HG02943 (cell line): Measurements from ENCODE around the gene STRIT1.
"Not testable (repeated sequence)": the region's sequence is repeated elsewhere in the genome, so short reads cannot be mapped to it uniquely, and the experiment has no call there.

Experiments used
- ATAC-seq: cut with Tn5 transposase; IDR thresholded peaks from one replicate; pipeline ENCODE4 v1.9.1; 2021; ENCODE audit warnings: mild to moderate bottlenecking, low read depth, moderate library complexity; ENCODE audit not compliant: unreplicated experiment

STRIT1 gene

GRCh38 chr3:155313916-155314315 is 20.4 kb upstream of the STRIT1 start:
- no peak for ATAC-seq

GRCh38 chr3:155313300-155313699 is 19.8 kb upstream of the STRIT1 start:
- ATAC-seq: no peak

DNA sequence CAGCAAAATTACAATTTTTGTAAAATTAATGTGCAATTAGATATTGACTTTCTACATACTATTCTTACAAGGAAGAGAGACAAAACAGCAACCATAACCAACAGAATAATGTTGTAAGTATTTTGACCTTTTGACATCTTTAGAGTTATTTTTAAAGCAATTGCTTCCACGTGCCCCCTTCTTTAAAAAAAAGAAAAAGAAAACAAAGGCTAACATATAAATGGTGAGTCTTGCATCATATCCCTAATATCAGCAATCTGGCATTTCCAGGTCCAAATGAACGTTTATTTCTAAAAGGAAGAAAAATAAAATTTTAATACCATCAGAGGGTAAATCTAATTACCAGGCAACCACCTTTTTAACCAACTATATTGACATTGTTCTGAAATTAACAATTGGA is 19.3 kb upstream of the STRIT1 start:
- ATAC-seq: no peak

DNA sequence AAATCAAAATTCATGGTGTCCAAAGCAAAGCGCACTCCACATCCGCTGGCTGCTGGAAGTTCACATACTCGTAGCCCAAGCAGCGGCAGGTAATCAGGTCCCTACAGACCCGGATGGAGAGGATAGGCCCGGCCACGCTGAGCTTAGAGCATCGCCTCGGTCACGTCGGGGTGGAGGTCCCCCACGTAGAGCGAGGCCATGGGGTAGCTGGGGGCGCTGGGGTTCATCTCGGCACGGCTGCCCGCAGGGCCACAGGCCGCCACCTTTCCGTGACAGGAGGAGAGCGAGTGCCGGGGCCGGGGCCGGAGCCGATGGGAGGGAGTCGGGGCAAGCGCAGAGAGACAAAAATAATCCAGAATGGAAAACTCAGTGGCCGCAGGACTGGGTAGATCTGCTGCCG is 16.1 kb upstream of the STRIT1 start:
- no peak for ATAC-seq

- ATAC-seq: no peak
These were observed 15.3 kb upstream of the STRIT1 start for GRCh38 chr3:155308831-155309230.

GRCh38 chr3:155307183-155307582 is 13.7 kb upstream of the STRIT1 start:
- no peak for ATAC-seq

GRCh38 chr3:155304394-155304793 is 10.9 kb upstream of the STRIT1 start:
- ATAC-seq: no peak

- ATAC-seq: no peak
These were observed 10.1 kb upstream of the STRIT1 start for GRCh38 chr3:155303540-155304097.

- no peak for ATAC-seq
These were observed 9.4 kb upstream of the STRIT1 start for GRCh38 chr3:155302891-155303290.

DNA sequence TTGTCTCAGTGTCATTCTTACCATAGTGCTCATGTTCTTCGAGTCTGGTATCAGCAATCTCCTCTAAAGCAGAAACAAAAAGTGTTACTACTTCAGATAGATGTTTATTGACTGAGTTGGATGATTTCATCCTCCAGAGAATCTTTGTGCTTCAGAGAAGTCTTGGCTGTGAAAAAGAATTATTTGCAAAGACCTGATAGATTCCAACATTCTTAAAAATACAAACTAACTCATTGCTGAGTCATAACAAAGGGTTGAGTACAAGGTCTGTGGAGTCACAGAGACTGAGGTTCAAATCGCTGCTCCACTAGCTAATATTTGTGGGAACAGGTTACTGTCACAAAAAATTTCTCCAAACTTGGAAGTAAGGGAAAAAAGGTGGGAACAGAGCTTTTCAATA is 9.0 kb upstream of the STRIT1 start:
- ATAC-seq: no peak

DNA sequence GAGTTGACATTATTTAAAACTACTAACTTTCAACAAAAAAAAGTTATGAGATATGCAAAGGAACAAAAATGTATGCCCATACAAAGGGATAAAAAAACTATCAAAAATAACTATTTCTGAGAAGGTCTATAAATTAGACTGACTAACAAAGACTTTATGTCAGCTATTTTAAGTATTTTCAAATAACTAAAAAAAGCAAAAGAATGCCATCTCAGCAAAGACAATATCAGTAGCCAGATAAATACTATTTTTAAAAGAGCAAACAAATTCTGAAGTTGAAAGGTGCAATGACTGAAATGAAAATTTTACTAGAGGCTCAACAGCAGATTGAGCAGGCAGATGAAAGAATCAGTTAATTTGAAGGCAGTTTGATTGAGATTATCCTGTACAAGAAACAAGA is 3.6 kb upstream of the STRIT1 start:
- ATAC-seq: no peak

- no peak for ATAC-seq
These were observed 2.9 kb upstream of the STRIT1 start for GRCh38 chr3:155296413-155296812.

- no peak for ATAC-seq
These were observed 790 bp downstream of the STRIT1 start for GRCh38 chr3:155292693-155293092.

DNA sequence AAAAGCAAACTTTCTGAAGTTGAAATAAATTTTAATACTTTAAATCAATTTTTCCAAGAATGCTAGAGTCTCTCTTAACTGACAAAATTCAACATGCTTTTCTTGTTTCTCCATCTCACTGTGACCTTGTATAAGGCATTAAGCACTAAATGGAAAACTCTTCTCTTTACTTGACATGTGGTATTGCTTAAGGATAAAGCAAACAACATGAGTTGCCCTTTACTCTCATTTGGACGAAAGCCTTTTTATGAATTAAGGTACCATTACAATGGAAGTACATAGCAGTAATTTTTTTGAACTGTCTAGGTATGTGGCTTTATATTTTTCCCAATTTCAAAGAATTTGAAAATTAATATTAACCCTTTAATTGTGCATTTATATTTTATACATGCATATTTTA is 1.4 kb downstream of the STRIT1 start:
- ATAC-seq: no peak

GRCh38 chr3:155286736-155287135 is 6.7 kb downstream of the STRIT1 start:
- no peak for ATAC-seq

DNA sequence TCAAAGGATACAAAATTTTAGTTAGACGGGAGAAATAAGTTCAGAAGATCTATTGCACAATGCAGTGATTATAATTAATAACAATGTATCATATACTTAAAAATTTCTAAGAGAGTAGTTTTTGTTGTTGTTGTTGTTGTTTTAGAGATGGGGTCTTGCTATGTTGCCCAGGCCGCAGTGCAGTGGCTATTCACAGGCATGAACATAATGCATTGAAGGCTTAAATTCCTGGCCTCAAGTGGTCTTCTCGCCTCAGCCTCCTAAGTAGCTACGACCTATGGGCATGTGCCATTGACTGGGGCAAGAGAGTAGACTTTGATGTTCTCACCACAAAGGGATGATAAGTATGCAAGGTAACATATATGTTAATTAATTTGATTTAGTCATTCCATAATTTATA is 7.5 kb downstream of the STRIT1 start:
- ATAC-seq: no peak

DNA sequence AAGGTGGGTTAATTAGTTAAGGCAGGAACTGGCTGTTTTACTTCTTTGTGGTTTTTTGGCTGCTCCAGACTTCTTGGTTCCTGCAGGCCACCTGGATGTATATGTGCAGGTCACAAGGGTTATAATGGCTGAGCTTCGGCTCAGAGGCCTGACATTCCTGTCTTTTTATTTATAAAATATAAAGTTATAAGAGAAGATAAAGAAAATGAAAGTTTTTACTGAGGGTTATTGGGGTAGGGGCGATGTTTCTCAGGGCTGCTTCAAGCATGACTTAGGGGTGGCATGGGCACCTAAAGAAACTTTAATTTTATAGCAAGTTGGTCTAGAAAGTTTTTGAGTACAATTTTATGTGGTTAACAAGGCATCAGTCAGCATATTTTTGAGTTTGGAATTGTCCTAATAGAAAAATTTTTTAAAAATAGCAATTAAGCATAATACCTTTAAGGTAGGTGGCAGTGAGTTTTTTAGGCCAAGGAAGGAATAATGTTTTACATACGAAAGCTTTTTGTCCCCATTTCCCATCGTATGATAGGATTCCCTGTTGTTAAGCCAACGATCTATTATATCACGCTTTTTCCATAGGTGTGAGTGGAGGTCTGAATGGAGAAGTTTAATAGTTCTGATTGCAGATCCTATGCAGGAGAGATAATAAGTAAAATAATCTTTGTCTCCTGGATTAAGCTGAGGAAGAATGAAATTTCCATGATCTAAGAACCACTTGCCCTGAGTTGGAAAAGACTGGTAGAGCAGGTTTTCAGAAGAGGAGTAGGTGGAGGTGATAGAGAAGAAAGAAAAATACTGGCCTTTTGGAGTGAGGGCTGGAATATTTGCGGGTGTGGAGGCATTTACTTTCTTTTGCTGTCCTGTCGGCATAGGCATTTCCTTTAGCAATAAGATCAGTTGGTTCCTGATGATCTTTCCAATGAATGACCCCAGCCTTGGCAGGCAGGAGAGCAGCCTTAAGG is 10.1 kb downstream of the STRIT1 start:
- ATAC-seq: no peak

DNA sequence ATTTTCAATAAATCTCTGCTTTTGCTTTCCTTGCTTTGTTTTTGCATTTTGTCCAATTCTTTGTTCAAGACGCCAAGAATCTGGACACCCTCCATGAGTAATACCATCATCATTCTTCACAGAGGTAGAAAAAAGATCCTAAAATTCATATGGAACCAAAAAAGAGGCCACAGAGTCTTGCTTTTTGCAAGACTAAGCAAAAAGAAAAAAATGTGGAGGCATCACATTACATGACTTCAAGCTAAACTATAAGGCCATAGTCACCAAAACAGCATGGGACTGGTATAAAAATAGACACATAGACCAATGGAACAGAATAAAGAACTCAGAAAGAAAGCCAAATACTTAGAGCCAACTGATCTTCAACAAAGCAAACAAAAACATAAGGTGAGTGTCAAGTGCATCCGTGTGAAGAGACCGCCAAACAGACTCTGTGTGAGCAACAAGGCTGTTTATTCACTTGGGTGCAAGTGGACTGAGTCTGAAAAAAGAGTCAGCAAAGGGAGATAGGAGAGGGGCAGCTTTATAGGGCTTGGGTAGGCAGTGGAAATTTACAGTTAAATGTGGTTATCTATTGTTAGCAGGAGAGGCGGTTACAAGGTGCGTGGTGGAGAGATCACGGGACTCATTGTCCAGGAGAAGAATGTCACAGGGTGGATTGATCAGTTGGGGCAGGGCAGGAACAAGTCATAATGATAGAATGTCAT is 10.9 kb downstream of the STRIT1 start:
- no peak for ATAC-seq

GRCh38 chr3:155281912-155282311 is 11.6 kb downstream of the STRIT1 start:
- ATAC-seq: no peak

DNA sequence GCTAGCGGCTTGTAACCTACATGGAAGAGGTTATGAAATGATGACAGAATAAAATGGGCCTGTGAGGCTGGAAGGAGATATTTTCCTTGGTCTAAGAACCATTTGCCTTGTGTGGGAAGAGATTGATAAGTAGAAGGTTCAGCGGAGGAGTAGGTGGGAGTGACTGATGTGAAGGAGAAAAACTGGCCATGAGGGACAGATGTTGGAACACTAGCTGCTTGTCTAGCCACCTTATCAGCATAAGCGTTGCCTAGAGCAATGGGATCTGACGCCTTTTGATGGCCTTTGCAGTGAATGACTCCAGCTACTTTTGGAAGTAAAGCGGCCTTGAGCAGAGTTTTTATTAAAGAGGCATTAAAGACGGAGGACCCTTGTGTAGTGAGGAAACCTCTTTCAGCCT is 17.4 kb downstream of the STRIT1 start:
- not testable (repeated sequence) for ATAC-seq

DNA sequence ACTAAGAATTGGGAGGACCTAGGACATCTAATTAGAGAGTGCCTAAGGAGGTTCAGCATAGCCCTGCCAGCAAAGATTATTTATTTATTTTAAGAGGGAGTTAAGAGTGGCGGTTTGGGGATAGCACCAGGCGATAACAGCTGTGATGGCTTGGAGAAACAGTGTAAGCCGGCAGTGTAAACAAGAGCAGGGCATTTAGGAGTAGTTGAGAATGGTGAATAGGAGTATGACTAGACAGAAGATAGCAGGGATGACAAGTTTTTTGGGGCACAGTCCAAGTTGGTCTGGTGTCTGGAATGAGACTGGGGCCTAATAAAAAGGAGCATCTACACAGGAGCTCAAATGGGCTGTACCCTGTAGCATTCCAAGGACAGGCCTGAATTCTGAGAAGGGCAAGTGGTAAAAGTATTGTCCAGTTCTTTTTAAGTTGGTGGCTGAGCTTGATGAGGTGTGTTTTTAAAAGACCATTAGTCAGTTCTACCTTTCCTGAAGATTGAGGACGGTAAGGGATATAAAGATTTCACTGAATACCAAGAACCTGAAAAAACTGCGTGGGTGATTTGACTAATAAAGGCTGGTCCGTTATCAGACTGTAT is 18.2 kb downstream of the STRIT1 start:
- ATAC-seq: not testable (repeated sequence)
